ENCODE results near the gene MCTP1. TPM values are rescaled to one million over a fixed set of nuclear protein-coding genes. Genes with fewer than 3 reads are reported as not detected.

MCTP1 gene
- total and polyA plus RNA-seq, 9 of the 15 experiments (the other 6 are each of a cell fraction or from before 2014, with no cell fraction given), result 0.04 to 0.93 (median 0.06) TPM; not detected in 4

GRCh38 chr5:95237324-95237723 is 47.6 kb downstream of the MCTP1 start (continued):
- TF ChIP-seq ZNF830 (CRISPR knock-in tag; IDR thresholded peaks at IDR 0.05), result no peak

- no peaks in the 10 kb centered on the region for H3K27me3 ChIP-seq (ENCODE audit: control insufficient read depth in 2 of 2, insufficient read depth in 2 of 2, low read length in 2 of 2)
- CTCF ChIA-PET (ENCODE audit: low intra/inter-chr PET ratio), result no interaction called here
- ATAC-seq, result no peak
- H3K4me1 ChIP-seq (replicated peaks in 1 of 2; ENCODE audit: control insufficient read depth in 2 of 2, insufficient read depth in 2 of 2, low read length in 2 of 2), result no peaks in the 10 kb centered on the region
- TF ChIP-seq CCAR2 (IDR thresholded peaks at IDR 0.05; ENCODE audit: low read depth, low read length) (no peak), CEBPB (tag; IDR thresholded peaks at IDR 0.05) (peak; percentile 78), CEBPG (CRISPR knock-in tag; IDR thresholded peaks at IDR 0.05) (no peak), CEBPG (tag; conservative IDR thresholded peaks at IDR 0.05 in 1 of 2, IDR thresholded peaks at IDR 0.05 in 1 of 2) (peak in 1 of 2 experiments; percentile 89; a peak in 2 of 4 replicates), C11orf30 (IDR thresholded peaks at IDR 0.05; ENCODE audit: low read depth) (peak; percentile 28; the same call in 1 of the 2 replicates), RFX5 (IDR thresholded peaks at IDR 0.05; ENCODE audit: low read depth, low read length) (no peak), ZNF282 (CRISPR knock-in tag; IDR thresholded peaks at IDR 0.05) (no peak), CREB5 (CRISPR knock-in tag; IDR thresholded peaks at IDR 0.05) (no peak), ZNF316 (IDR thresholded peaks at IDR 0.05) (peak; percentile 25; the same call in 1 of the 2 replicates)
- TF ChIP-seq, protein P1, sequence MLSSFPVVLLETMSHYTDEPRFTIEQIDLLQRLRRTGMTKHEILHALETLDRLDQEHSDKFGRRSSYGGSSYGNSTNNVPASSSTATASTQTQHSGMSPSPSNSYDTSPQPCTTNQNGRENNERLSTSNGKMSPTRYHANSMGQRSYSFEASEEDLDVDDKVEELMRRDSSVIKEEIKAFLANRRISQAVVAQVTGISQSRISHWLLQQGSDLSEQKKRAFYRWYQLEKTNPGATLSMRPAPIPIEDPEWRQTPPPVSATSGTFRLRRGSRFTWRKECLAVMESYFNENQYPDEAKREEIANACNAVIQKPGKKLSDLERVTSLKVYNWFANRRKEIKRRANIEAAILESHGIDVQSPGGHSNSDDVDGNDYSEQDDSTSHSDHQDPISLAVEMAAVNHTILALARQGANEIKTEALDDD (IDR thresholded peaks at IDR 0.05), result no peak
- 0 out of 2 replicates have a peak, but pooled peaks cover 2% of the 10 kb centered on the region for H4K20me1 ChIP-seq (replicated peaks; ENCODE audit: control insufficient read depth, insufficient read depth, low read length)
- POLR2A ChIA-PET, result no interaction called here
- no TSS peak for BruUV-seq (replicated peaks)
- H3K9ac ChIP-seq (ENCODE audit: insufficient read depth in 1 of 2, low read depth in 2 of 2, low read length in 2 of 2), result no peak overlapping the region
- H3K79me2 ChIP-seq (ENCODE audit: control insufficient read depth, insufficient read depth, low read length), result no peaks in the 10 kb centered on the region
- no peak for DNase-seq (ENCODE audit: extremely low read depth in 1 of 4, low spot score in 3 of 4)
- 0% methylated on average over 1 of the region's 1 CpG for WGBS (ENCODE audit: insufficient coverage, low coverage, missing lambda C conversion rate)
- no peak overlapping the region for H2AFZ ChIP-seq (ENCODE audit: low read depth, low read length)
- H3K4me2 ChIP-seq (ENCODE audit: insufficient read depth, low read length), result no peak overlapping the region
- H3K27ac ChIP-seq (ENCODE audit: extremely low read depth, low read depth, low read length), result no peak overlapping the region
- H3K36me3 ChIP-seq (ENCODE audit: control insufficient read depth, insufficient read depth, low read length), result no peaks in the 10 kb centered on the region
- H3K4me3 ChIP-seq, result no peak overlapping the region
- H3K9me1 ChIP-seq (ENCODE audit: control insufficient read depth, insufficient read depth, low read length), result no peaks in the 10 kb centered on the region
- FAIRE-seq, result no peak
- intact Hi-C loops (cut with micrococcal nuclease), result loop anchor here (10.0 kb wide), 1 partner anchor 271 kb away; no protein-coding TSS in a partner anchor
- no peaks in the 10 kb centered on the region for H3K9me3 ChIP-seq (replicated peaks; ENCODE audit: control insufficient read depth, insufficient read depth, low read depth, low read length)
- in situ Hi-C loops (cut with MboI), result no loop called here
Measured at GRCh38 chr5:95235439-95235982, 49.4 kb downstream of the MCTP1 start.
